Mesodermal cell (in vitro differentiated cells): Measurements from ENCODE around the gene PLOD3.

Experiments used
- H3K27ac ChIP-seq: 2 replicates; pipeline ENCODE4 v1.7.0; 2013; ENCODE audit warnings: mild to moderate bottlenecking, low read depth, low read length, moderate library complexity; ENCODE audit not compliant: severe bottlenecking
- H3K36me3 ChIP-seq: 2 replicates; pipeline ENCODE4 v1.7.1; 2013; ENCODE audit warnings: mild to moderate bottlenecking, low read length, moderate library complexity; ENCODE audit not compliant: control insufficient read depth, insufficient read depth
- H3K4me1 ChIP-seq: one replicate; pipeline ENCODE4 v1.7.1; 2013; ENCODE audit warnings: mild to moderate bottlenecking, low read length; ENCODE audit not compliant: insufficient read depth, control insufficient read depth, poor library complexity, severe bottlenecking
- H3K4me3 ChIP-seq: 2 replicates; pipeline ENCODE4 v1.7.0; 2013; ENCODE audit warnings: low read length, control low read depth, mild to moderate bottlenecking; ENCODE audit not compliant: insufficient read depth, poor library complexity, severe bottlenecking; ENCODE audit errors: extremely low read depth
- H3K9me3 ChIP-seq: 2 replicates; pipeline ENCODE4 v1.7.1; 2013; ENCODE audit warnings: mild to moderate bottlenecking, low read length, moderate library complexity; ENCODE audit not compliant: control insufficient read depth
- WGBS, 2 experiments: methylation state at CpG; one replicate each; pipeline ENCODE4 v1.1.5; 2013; ENCODE audit warnings: missing lambda C conversion rate in 2 of 2; ENCODE audit not compliant: insufficient coverage in 2 of 2; 5-methylcytosine and 5-hydroxymethylcytosine counted together

PLOD3 gene

GRCh38 chr7:101223528-101223927 is 6.1 kb upstream of the PLOD3 start:
- Histone ChIP-seq H3K4me3 (no peak overlapping the region), H3K36me3 (peaks cover 58% of the 10 kb centered on the region), H3K27ac (no peak overlapping the region), H3K9me3 (no peaks in the 10 kb centered on the region), H3K4me1 (peaks cover 11% of the 10 kb centered on the region)
- WGBS, 2 experiments, result 95 to 97% methylated on average over 11 to 15 of the region's 15 CpGs

GRCh38 chr7:101222275-101222830 is 5.0 kb upstream of the PLOD3 start:
- Histone ChIP-seq H3K36me3 (peaks cover 54% of the 10 kb centered on the region), H3K4me3 (no peak overlapping the region), H3K27ac (no peak overlapping the region), H3K9me3 (no peaks in the 10 kb centered on the region), H3K4me1 (peaks cover 11% of the 10 kb centered on the region)
- WGBS, 2 experiments, result 88 to 93% methylated on average over 26 to 27 of the region's 27 CpGs

GRCh38 chr7:101220295-101220694 is 2.9 kb upstream of the PLOD3 start:
- Histone ChIP-seq H3K9me3 (no peaks in the 10 kb centered on the region), H3K27ac (no peak overlapping the region), H3K4me1 (peaks cover 19% of the 10 kb centered on the region), H3K36me3 (peaks cover 51% of the 10 kb centered on the region), H3K4me3 (no peak overlapping the region)
- 94 to 100% methylated on average over 5 of the region's 5 CpGs for WGBS, 2 experiments

GRCh38 chr7:101218236-101219125 is 1.1 kb upstream of the PLOD3 start:
- H3K36me3 ChIP-seq, result peaks cover 42% of the 10 kb centered on the region
- H3K27ac ChIP-seq, result peak overlapping the region; percentile 97
- WGBS, 2 experiments, result 14 to 15% methylated on average over 20 to 23 of the region's 26 CpGs

GRCh38 chr7:101216860-101217387 is 457 bp downstream of the PLOD3 start:
- peaks cover 15% of the 10 kb centered on the region for H3K4me1 ChIP-seq
- H3K4me3 ChIP-seq, result peak overlapping the region; percentile 78
- WGBS, 2 experiments, result 0 to 2% methylated on average over 27 of the region's 34 CpGs
- H3K36me3 ChIP-seq, result peaks cover 39% of the 10 kb centered on the region
- no peaks in the 10 kb centered on the region for H3K9me3 ChIP-seq
- H3K27ac ChIP-seq, result peak overlapping the region; percentile 97

More at GRCh38 chr7:101218236-101219125, 1.1 kb upstream of the PLOD3 start:
- Histone ChIP-seq H3K9me3 (no peaks in the 10 kb centered on the region), H3K4me3 (peak overlapping the region; percentile 78), H3K4me1 (peaks cover 19% of the 10 kb centered on the region)

- H3K27ac ChIP-seq, result no peak overlapping the region
- H3K9me3 ChIP-seq, result no peaks in the 10 kb centered on the region
- H3K4me1 ChIP-seq, result peaks cover 15% of the 10 kb centered on the region
- WGBS, 2 experiments, result 69 to 74% methylated on average over 15 to 21 of the region's 31 CpGs
- H3K36me3 ChIP-seq, result peaks cover 41% of the 10 kb centered on the region
- peak overlapping the region; percentile 78 for H3K4me3 ChIP-seq
Observed at GRCh38 chr7:101216001-101216859, 1.2 kb downstream of the PLOD3 start.

GRCh38 chr7:101212014-101212413 is 5.4 kb downstream of the PLOD3 start:
- peaks cover 64% of the 10 kb centered on the region for H3K36me3 ChIP-seq
- H3K4me1 ChIP-seq, result peaks cover 8% of the 10 kb centered on the region
- no peak overlapping the region for H3K4me3 ChIP-seq
- H3K27ac ChIP-seq, result no peak overlapping the region
- no peaks in the 10 kb centered on the region for H3K9me3 ChIP-seq
- 97 to 100% methylated on average over 3 to 5 of the region's 8 CpGs for WGBS, 2 experiments

- no peak overlapping the region for H3K4me3 ChIP-seq
- WGBS, 2 experiments, result 97 to 98% methylated on average over 14 to 23 of the region's 24 CpGs
- no peaks in the 10 kb centered on the region for H3K9me3 ChIP-seq
- peaks cover 66% of the 10 kb centered on the region for H3K36me3 ChIP-seq
- H3K4me1 ChIP-seq, result peaks cover 8% of the 10 kb centered on the region
- H3K27ac ChIP-seq, result no peak overlapping the region
Observed at GRCh38 chr7:101211501-101211900, 5.9 kb downstream of the PLOD3 start.

GRCh38 chr7:101210143-101210542 is 7.2 kb downstream of the PLOD3 start:
- H3K36me3 ChIP-seq, result peaks cover 64% of the 10 kb centered on the region
- H3K4me1 ChIP-seq, result no peaks in the 10 kb centered on the region
- no peaks in the 10 kb centered on the region for H3K9me3 ChIP-seq
- H3K4me3 ChIP-seq, result no peak overlapping the region
- 95 to 96% methylated on average over 15 of the region's 19 CpGs for WGBS, 2 experiments
- H3K27ac ChIP-seq, result no peak overlapping the region

GRCh38 chr7:101208794-101209193 is 8.6 kb downstream of the PLOD3 start:
- Histone ChIP-seq H3K4me1 (no peaks in the 10 kb centered on the region), H3K27ac (no peak overlapping the region), H3K36me3 (peaks cover 55% of the 10 kb centered on the region), H3K4me3 (no peak overlapping the region), H3K9me3 (no peaks in the 10 kb centered on the region)
- WGBS, 2 experiments, result 93 to 98% methylated on average over 12 to 13 of the region's 14 CpGs
